ENCODE results near the gene P2RX3.

The P2RX3 gene

GRCh38 chr11:57368106-57368844, 30.1 kb downstream of the P2RX3 start:
- Histone ChIP-seq H3K36me3 (no peaks in the 10 kb centered on the region), H3K4me3 (no peak overlapping the region), H3K4me2 (no peak overlapping the region), H3K27ac (no peak overlapping the region), H3K9me3 (no peaks in the 10 kb centered on the region), H4K20me1 (no peaks in the 10 kb centered on the region), H3K27me3 (no peaks in the 10 kb centered on the region), H3K4me1 (peaks cover 13% of the 10 kb centered on the region), H3K9ac (no peak overlapping the region)
- TF ChIP-seq Cebpa-rat (IDR thresholded peaks at IDR 0.05): no peak

GRCh38 chr11:57368845-57369232, 30.7 kb downstream of the P2RX3 start:
- no peaks in the 10 kb centered on the region for H3K36me3 ChIP-seq
- peaks cover 13% of the 10 kb centered on the region for H3K4me1 ChIP-seq
- TF ChIP-seq Cebpa-rat (IDR thresholded peaks at IDR 0.05): no peak
- no peak overlapping the region for H3K27ac ChIP-seq
- no peaks in the 10 kb centered on the region for H3K27me3 ChIP-seq
- H3K4me2 ChIP-seq: no peak overlapping the region
- H3K9me3 ChIP-seq: no peaks in the 10 kb centered on the region
- no peaks in the 10 kb centered on the region for H4K20me1 ChIP-seq
- H3K9ac ChIP-seq: no peak overlapping the region
- H3K4me3 ChIP-seq: no peak overlapping the region

GRCh38 chr11:57370251-57370650, 32.1 kb downstream of the P2RX3 start:
- no peak for TF ChIP-seq Cebpa-rat (IDR thresholded peaks at IDR 0.05)
- Histone ChIP-seq H3K4me1 (peaks cover 23% of the 10 kb centered on the region), H3K36me3 (no peaks in the 10 kb centered on the region), H3K4me2 (no peak overlapping the region), H3K9ac (no peak overlapping the region), H3K4me3 (no peak overlapping the region), H4K20me1 (no peaks in the 10 kb centered on the region), H3K27me3 (no peaks in the 10 kb centered on the region), H3K27ac (no peak overlapping the region), H3K9me3 (no peaks in the 10 kb centered on the region)

- H3K4me2 ChIP-seq: no peak overlapping the region
- H3K4me3 ChIP-seq: no peak overlapping the region
- H3K27ac ChIP-seq: no peak overlapping the region
- H3K36me3 ChIP-seq: no peaks in the 10 kb centered on the region
- peaks cover 30% of the 10 kb centered on the region for H3K4me1 ChIP-seq
- no peak overlapping the region for H3K9ac ChIP-seq
- TF ChIP-seq Cebpa-rat (IDR thresholded peaks at IDR 0.05): no peak
- no peaks in the 10 kb centered on the region for H4K20me1 ChIP-seq
- H3K9me3 ChIP-seq: no peaks in the 10 kb centered on the region
- H3K27me3 ChIP-seq: no peaks in the 10 kb centered on the region
Observed at GRCh38 chr11:57370941-57371340, 32.8 kb downstream of the P2RX3 start.

GRCh38 chr11:57373146-57373545, 35.0 kb downstream of the P2RX3 start:
- Histone ChIP-seq H4K20me1 (no peaks in the 10 kb centered on the region), H3K4me2 (no peak overlapping the region), H3K27me3 (no peaks in the 10 kb centered on the region), H3K9ac (no peak overlapping the region), H3K36me3 (no peaks in the 10 kb centered on the region), H3K27ac (no peak overlapping the region), H3K4me3 (no peak overlapping the region), H3K4me1 (peaks cover 30% of the 10 kb centered on the region), H3K9me3 (no peaks in the 10 kb centered on the region)
- TF ChIP-seq Cebpa-rat (IDR thresholded peaks at IDR 0.05): no peak

GRCh38 chr11:57374966-57375365, 36.8 kb downstream of the P2RX3 start:
- H3K4me1 ChIP-seq: peaks cover 24% of the 10 kb centered on the region
- TF ChIP-seq Cebpa-rat (IDR thresholded peaks at IDR 0.05): no peak
- H3K9ac ChIP-seq: peak overlapping the region; percentile 18; the same call in 1 of the 2 replicates
- H3K36me3 ChIP-seq: no peaks in the 10 kb centered on the region
- no peaks in the 10 kb centered on the region for H3K9me3 ChIP-seq
- H3K27me3 ChIP-seq: no peaks in the 10 kb centered on the region
- no peak overlapping the region for H3K4me3 ChIP-seq
- no peaks in the 10 kb centered on the region for H4K20me1 ChIP-seq
- no peak overlapping the region for H3K27ac ChIP-seq
- peak overlapping the region; percentile 81 for H3K4me2 ChIP-seq

GRCh38 chr11:57375490-57375889, 37.3 kb downstream of the P2RX3 start:
- 0 out of 2 replicates have a peak overlapping the region, but pooled peaks have one; percentile 30 for H3K27ac ChIP-seq
- TF ChIP-seq Cebpa-rat (IDR thresholded peaks at IDR 0.05): no peak
- H3K4me1 ChIP-seq: peaks cover 24% of the 10 kb centered on the region
- H3K4me2 ChIP-seq: peak overlapping the region; percentile 81
- no peaks in the 10 kb centered on the region for H4K20me1 ChIP-seq
- no peaks in the 10 kb centered on the region for H3K36me3 ChIP-seq
- H3K27me3 ChIP-seq: no peaks in the 10 kb centered on the region
- H3K9me3 ChIP-seq: no peaks in the 10 kb centered on the region
- H3K4me3 ChIP-seq: no peak overlapping the region
- H3K9ac ChIP-seq: peak overlapping the region; percentile 18; the same call in 1 of the 2 replicates

- H4K20me1 ChIP-seq: no peaks in the 10 kb centered on the region
- H3K4me3 ChIP-seq: no peak overlapping the region
- no peak for TF ChIP-seq Cebpa-rat (IDR thresholded peaks at IDR 0.05)
- H3K4me2 ChIP-seq: peak overlapping the region; percentile 81; the same call in 1 of the 2 replicates
- H3K36me3 ChIP-seq: no peaks in the 10 kb centered on the region
- H3K27ac ChIP-seq: no peak overlapping the region
- H3K4me1 ChIP-seq: peaks cover 17% of the 10 kb centered on the region
- H3K9me3 ChIP-seq: no peaks in the 10 kb centered on the region
- H3K9ac ChIP-seq: no peak overlapping the region
- no peaks in the 10 kb centered on the region for H3K27me3 ChIP-seq
Observed at GRCh38 chr11:57376095-57377090, 38.2 kb downstream of the P2RX3 start.

- peaks cover 17% of the 10 kb centered on the region for H3K4me1 ChIP-seq
- H3K36me3 ChIP-seq: no peaks in the 10 kb centered on the region
- no peak for TF ChIP-seq Cebpa-rat (IDR thresholded peaks at IDR 0.05)
- no peak overlapping the region for H3K27ac ChIP-seq
- H3K4me2 ChIP-seq: no peak overlapping the region
- H3K9ac ChIP-seq: no peak overlapping the region
- no peaks in the 10 kb centered on the region for H4K20me1 ChIP-seq
- no peak overlapping the region for H3K4me3 ChIP-seq
- H3K27me3 ChIP-seq: no peaks in the 10 kb centered on the region
- no peaks in the 10 kb centered on the region for H3K9me3 ChIP-seq
Observed at GRCh38 chr11:57377107-57377506, 39.0 kb downstream of the P2RX3 start.

GRCh38 chr11:57378186-57378585, 40.0 kb downstream of the P2RX3 start:
- H4K20me1 ChIP-seq: no peaks in the 10 kb centered on the region
- H3K27me3 ChIP-seq: no peaks in the 10 kb centered on the region
- TF ChIP-seq Cebpa-rat (IDR thresholded peaks at IDR 0.05): no peak
- no peak overlapping the region for H3K4me3 ChIP-seq
- no peaks in the 10 kb centered on the region for H3K36me3 ChIP-seq
- H3K27ac ChIP-seq: no peak overlapping the region
- H3K4me2 ChIP-seq: no peak overlapping the region
- no peak overlapping the region for H3K9ac ChIP-seq
- H3K9me3 ChIP-seq: no peaks in the 10 kb centered on the region
- peaks cover 17% of the 10 kb centered on the region for H3K4me1 ChIP-seq

Measured in BLaER1 (cell line).